Stimulated activated CD4-positive, alpha-beta T cell treated with anti-CD3 and anti-CD28 coated beads, Interleukin-2, amount 100 ng/mL, for 24 hours (primary cell): Measurements from ENCODE around the gene PAFAH2.
"Not testable (repeated sequence)": the region's sequence is repeated elsewhere in the genome, so short reads cannot be mapped to it uniquely, and the experiment has no call there.

Experiments used
- DNase-seq, 2 donors: peaks; one replicate each; pipeline ENCODE4 v3.0.0-alpha.2; 2020

Gene PAFAH2

DNA sequence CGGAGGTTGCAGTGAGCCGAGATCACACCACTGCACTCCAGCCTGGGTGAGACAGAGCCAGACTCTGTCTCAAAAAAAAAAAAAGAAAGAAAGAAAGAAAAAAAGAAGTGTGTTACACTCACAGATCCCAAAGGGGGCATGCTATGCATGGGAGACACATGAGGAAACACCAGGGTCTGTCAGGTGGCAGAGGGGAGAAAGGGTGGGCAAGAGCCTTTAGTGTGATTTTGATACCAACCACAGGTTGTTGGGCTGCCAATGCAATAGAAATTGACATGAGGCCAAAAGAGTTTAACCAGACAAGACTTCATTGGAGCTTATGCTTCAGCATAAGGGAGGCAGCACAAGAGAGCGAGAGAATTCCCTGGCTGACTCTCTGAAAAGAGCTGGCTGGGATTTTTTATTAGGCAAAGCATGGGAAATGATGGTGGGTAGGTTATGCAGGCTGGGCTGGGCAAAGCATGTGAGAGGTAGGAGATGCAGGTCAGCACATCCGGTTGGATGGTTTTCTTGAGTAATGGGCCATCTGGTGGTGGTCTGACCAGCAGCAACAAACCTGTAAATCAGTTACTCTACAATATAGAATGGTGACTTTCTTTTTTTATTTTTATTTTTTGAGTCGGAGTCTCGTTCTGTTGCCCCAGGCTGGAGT, 12.1 kb upstream of the PAFAH2 start:
- no peak for DNase-seq

DNA sequence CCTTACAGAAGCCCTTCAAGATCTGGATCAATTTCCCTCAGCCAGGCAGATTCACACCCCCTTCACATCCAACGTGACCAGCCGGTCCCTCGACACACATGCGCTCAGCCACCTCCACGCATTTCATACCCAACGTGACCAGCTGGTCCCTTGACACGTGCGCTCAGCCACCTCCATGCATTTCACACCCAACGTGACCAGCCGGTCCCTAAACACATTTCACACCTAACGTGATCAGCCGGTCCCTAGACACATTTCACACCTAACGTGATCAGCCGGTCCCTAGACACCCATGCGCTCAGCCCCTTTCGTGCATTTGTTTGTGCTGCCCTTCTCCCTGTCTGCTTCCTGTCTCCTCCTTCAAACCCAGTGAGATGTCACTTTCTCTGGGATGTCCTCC, 8.8 kb upstream of the PAFAH2 start:
- DNase-seq: no peak

DNA sequence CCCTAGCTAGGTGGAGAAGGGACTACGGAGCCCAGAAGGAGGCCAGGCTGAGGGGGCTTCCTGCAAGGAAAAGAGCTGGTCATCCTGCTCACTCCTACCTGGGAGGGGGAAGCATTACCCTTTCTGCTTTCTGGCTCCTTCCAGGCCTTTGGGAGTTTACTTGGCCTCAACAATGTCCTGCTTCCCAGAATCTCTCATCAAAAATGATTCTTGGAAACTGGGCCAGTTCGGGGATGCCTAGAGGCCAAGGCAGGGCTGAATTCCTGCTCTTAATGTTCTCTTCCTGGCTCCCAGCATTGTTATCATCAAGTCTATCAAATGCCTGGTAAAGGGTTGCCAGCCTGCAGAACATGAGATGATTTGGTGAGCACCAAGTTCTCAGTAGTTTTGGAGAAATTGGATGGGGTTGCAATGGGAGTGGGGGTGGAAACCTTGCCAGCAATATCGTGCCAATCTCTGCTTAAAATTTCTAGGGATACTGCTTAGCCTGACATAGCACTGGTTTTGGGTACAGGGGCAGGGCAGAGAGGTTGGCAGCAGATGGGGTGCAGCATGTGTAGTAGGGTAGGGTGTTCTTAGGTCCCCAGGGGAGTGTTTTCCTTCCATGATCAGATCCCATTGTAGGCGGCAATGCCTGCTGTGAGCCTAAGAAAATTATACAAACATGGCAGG, 7.7 kb upstream of the PAFAH2 start:
- no peak for DNase-seq

DNA sequence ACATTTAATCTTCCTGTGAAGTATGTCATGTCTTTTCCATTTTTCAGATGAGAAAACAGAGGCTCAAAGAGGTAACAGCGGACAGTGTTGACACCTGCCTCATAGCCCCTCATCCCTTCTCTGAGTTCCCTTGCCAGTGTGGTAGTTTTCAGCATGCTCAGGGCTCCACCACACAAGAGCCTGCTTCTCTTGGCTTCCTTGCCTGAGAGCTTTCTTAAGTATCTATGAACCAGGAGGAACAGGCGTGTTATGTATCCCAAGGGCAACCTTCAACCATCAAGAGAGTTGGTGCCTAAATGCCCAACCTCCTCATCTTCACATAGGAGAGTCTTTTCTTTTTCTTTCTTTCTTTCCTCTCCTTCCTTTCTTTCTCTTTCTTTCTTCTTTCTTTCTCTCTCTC, 5.9 kb upstream of the PAFAH2 start:
- no peak for DNase-seq

DNA sequence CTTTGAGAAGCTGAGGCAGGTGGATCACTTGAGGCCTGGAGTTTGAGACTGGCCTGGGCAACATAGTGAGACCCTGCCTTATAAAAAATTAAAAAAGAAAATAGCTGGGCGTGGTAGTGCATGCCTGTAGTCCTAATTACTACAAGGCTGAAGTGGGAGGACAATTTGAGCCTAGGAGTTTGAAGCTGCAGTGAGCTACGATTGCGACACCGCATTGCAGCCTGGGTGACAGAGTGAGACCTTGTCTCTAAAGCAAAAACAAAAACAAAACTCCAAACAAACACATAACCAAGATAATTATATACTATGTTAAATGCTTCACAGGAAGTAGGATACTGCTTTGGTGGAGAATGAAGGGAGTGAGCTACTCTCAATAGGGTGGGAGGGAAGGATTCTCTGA, 5.4 kb upstream of the PAFAH2 start:
- DNase-seq: no peak

DNA sequence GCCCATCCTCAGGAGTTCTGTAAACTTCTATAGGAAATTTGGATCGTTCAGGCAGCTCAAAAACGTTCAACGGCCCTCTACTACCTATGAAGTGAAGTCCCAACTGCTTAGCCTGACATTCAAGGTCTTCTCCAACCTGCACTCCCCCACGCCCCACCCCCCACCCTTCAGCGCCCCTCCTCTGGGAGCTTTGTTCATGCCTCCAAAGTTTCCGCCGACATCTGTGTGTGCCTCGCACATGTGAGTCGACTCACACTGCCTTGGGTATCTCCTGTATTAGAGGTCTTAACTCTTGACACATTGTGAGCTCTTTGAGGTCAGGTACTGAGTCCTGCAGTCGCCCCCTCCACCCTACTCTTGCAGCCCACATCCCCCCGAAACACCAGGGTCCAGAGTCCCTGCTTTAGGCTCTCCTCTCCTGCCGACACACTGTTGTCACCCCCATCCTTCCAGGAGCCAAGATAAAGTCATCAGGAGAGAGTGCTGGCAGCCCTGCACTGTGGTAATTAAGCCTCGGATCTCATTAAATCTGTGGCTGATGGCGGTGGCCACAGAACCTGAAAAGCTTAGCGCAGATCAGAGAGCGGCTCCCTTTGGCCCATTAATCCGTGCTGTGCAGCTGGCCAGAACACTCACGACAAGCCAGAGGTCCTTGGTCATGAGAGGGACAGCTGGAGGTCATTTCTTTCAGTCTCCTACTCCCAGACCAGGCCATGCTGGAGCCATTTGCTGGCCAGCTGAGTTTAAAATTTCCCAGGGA, 1.4 kb upstream of the PAFAH2 start:
- DNase-seq: no peak

DNA sequence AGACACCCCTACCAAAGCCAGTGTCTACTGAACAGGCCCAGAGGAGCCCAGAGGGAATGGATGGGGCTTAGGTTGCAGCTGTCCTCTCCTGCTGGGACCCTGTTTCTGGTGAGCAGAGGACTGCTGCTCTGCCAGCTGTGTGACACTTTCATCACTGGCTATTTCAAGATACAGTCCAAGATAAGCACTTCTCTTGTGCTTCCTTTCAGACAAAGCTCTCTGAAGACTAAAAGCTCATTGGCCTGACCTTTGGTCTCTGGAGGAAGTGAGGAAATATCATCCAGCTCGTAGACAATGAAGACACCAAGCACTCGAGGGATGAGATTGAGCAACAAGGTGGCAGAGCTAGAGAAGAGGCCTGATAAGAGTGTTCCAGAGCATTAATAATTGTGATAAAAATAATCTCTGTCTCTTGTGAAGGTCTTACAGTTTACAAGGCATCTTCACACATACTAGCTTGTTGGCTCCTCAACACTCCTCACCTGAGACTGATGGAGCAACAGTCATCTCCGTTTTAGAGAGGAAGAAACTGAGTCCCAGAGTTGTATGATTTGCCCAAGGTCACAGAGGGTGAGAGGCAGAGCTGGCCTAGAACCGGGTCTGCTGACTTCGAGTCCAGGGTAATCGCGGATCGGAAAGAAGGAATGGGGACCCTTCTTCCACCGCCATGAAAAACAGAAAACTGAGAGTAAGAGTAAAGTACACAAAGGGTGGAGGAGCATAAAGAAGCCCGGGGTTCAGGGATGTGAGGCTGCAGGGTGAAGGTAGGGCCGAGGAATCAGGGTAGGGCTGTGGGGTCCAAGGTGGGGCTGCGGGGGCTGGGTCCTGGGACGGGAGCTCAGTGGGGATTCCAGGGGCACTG, 666 bp downstream of the PAFAH2 start:
- DNase-seq: no peak

DNA sequence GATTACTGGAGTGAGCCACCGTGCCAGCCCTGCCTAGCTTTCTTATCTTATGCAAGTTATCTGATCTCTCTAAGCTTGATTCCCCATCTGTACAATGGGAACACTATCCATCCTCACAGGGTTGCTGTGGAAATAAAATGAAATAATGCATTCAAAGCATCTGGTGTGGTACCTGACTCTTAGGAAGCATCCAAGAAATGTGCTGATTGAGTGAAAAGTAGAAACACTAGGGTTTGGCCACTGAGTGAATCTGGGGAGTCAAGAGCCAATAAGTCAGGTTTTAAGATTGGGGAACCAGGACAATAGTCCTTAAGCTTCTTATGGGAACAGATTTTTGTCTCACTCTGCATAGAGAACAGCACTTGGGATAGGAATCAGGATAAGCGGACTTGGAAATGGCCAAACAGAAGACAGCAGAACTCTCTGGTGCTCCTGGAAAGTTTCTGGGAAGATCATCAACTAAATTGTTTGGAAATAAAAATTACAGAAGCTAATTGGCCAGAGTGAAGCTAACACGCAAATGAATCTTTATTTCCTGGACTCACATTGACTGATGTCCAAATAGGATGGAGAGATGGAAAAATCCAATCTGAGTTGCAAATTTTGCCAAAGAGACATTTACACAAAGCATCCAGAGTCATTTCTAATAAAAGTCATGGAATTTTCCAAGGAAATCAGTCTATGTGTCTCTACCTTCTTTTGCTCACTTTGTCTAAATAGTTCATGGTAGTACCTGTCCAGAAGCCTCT, 3.3 kb downstream of the PAFAH2 start:
- no peak for DNase-seq

DNA sequence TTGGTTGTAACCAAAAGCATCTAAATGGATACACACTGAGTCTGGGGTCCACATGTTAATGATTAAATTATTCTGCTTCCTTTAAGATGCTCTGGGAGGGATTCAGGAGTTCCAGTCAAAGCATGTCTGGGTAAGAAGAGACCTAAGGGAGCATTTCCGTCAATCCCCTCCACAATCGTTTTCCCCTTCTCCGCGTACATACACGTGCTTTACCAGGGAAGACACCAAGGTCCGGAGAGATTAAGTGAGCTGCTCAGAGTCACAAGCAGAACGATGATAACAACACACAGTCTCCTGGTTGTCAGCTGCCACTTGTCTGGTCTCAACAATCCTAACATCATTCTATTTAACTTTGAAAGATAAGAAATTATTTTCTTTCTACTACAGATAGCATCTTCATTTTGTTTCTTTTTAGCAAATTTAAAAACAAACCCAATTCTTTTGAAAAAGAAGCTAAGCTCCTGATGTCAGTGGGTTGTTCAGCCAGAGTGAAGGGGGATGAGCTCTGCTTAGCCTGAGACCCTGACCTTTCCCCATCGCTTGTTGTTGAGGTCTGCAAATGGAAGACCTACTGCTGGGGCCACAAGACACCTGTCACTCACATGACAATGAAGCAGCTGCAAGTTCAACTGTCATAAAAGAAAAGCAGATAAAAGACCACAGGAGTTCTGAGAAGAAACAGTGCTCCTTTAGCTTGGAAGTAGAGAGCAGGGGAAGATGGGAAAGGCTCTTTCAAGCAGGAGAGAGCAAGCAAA, 4.5 kb downstream of the PAFAH2 start:
- no peak for DNase-seq

DNA sequence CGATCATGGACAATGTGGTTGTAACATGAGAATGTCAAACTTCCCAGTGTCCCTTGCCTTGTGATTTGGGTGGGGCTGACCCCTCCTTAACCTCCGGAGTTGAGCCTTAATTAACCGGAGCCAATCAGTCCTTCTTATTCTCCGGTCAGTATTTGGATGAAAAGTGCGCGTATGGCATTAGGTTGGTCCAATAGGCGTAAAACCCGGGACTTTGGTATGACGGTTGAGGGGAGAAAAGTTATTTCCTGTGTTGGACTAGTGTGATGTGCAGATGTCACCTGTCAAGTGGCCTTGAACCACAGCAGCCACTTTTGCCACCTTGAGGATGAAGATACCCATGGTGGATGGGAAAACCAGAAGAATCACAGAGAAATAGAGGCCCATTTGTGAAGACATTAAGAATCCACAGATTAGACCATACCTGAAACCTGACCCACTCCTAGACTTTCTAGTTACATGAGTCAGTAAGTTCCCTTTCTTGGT, 5.1 kb downstream of the PAFAH2 start:
- no peak for DNase-seq

DNA sequence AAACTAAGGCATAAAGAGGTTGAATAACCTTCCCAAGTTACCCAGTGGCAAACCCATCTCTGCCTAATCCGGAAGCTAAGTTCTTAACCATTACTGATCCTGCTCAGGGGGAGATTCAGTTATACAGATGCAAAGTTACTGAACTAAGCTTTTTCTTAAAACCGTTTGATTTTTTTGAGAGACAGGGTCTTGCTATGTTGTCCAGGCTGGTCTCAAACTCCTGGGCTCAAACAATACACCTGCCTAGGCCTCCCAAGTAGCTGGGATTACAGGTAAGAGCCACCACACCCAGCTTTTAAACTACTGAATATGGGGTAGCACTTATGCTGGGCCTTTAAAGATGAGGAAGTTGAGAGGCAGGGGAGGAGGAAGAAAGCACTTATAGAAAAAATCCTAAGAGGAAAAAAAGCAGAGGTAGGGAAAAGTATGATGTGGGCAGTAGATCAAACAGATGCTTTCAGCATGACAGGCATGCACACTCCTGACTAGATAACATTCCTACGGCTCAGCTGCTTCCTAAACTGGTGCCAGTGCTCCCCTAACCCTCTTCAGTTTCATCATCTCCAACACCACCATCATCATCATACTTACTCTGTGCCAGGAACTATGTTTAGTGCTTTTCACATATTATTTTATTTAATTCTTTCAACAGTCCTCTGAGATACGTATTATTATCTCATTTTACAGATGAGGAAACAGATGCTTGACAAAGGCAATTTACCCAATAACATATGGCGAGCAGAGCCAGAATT, 5.8 kb downstream of the PAFAH2 start:
- DNase-seq: no peak

DNA sequence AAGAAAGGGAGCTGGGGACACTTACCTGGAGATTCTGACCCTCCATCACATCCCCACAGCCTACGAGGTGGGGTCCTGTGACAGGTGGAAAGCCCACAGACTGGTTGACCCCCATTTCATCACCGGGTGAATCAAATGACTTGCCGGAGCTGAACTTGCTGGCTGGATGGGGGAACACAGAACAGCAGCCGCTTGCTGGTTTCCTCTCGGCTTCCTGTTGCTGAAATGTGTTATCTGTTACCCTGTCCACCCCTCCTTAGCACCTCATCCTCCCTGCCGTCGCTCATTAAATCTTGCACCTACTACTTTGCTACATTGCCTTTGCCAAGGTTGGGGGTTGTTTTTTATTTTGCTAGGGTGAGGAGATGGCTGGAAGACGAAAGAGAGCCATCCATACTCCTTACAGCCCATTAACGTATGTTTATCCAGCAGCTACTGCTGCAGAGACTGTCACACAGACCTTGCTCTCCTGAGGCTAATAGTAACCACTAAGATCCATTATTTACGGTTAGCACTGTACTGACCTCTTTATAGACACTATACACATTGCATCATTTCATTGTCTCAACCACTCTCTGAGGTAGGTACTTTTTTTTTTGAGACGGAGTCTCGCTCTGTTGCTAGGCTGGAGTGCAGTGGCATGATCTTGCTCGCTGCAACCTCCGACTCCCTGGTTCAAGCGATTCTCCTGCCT, 7.0 kb downstream of the PAFAH2 start:
- DNase-seq: peak; percentile 37 to 40

DNA sequence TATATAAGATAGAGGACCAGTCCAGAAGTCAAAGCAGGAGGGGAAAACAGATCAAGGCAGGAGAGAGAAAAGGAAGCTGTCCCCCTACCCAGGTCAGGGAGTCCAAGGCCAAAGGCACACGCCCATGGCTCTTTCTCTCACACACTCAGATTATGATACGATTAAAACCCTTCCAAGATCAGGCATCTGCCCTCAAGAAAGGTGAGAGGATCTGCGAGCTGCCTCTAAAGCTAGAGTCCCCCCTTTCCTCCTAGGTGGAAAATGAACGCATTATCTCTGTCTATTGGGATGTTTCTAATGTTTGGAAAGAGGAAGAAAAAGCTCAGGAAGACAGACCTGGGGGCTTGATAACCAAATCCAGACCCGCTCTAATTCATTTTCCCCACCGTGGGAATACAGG, 7.6 kb downstream of the PAFAH2 start:
- no peak for DNase-seq

DNA sequence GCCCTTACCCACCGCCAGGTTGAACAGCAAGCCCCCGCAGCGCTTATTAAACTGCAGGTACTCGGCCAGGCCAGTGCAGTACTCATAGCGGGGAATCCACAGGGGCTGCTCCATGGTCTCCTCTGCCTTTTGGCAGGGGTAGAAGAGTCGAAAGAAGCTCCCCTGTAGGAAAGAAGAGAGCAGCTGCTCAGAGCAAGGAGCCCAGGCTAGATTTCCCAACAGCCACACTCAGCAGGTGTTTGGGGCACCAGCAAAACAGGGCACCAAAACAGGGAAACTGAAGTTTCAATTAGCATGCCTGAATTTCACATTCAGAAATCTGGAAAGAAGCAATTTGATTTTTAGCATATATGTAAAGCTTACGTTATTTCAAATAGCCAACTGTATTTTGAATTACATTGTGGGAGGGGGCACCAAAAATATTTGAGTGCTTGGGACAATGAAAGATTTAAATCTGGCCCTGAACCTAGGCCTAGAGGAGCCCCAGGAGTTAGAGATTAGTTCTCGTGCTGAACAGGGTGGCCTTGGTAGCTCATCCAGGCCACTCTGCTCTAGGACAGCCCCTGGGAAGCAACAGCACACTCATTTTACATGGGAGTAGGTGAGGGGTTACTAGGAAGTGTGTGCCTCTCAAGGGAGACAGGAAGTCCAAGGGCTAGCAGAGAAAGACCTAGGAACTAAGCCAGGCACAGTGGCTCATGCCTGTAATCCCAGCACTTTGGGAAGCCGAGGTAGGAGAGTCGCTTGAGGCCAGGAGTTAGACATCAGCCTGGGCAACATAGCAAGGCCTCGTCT, 8.2 kb downstream of the PAFAH2 start:
- no peak for DNase-seq

DNA sequence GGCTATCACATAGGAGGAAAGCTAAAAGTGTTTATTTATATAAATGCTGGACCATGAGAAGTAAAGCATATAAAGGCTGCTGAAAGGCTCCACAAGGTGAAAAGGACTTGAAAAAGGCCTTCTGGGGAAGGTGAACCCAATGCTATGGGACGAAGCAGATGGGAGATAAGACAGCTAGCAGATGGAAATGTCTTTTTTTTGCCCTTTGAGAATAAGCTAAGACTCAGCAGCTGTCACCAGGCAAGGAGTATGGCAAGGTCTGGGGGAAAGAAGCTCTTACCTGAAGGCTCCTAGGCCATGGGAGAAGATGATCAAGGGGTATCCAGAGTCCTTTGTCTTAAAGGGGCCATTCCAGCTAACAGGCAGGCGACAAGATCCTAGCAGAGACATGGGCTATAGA, 9.9 kb downstream of the PAFAH2 start:
- DNase-seq: no peak

DNA sequence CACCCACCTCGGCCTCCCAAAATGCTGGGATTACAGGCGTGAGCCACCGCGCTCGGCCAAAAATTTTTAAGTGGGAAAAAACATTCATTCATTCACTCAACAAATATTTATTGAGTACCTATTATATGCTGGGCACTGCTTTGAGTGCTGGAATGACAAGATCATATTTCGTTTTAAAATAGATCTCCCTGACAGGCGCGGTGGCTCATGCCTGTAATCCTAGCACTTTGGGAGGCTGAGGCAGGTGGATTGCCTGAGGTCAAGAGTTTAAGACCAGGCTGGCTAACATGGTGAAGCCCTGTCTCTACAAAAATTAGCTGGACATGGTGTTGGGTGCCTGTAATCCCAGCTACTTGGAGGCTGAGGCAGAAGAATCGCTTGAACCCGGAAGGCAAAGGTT, 11.1 kb downstream of the PAFAH2 start:
- DNase-seq: not testable (repeated sequence)

DNA sequence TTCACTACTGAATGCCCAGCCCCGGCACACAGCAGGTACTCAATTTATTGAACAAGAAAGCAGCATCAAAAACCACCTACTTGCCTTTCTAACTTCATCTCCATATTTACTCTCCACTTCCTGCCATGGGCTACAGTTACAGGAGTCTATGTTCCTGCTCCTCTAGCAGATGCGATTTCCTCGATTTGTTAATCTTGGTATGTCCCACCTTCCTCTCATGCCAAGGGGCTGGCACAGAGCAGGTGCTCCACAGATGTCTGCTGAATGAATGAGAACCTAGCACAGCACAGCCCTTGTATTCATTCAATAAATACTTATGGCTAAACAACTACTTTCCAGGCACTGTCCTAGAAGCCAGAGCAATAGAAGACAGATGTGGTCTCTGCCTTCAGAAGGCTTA, 12.2 kb downstream of the PAFAH2 start:
- no peak for DNase-seq

DNA sequence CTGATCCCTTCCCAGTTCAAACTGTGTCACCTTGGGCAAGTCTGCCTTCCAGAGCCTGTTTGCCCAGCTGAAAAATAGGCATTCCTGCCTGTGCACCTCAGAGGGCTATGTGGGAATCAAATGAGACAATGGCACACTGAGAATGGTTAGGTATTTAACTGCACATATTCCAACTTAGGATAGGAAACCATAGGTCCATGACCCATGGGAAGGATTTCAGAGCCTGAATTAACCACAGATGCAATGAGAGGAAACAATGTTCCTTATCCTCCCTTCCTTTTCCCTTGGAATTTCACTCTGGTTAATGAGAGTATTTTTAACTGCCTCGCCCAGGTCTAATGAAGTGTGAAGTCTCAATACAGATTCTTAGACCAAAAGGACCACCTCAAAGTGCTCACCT, 12.7 kb downstream of the PAFAH2 start:
- DNase-seq: no peak

DNA sequence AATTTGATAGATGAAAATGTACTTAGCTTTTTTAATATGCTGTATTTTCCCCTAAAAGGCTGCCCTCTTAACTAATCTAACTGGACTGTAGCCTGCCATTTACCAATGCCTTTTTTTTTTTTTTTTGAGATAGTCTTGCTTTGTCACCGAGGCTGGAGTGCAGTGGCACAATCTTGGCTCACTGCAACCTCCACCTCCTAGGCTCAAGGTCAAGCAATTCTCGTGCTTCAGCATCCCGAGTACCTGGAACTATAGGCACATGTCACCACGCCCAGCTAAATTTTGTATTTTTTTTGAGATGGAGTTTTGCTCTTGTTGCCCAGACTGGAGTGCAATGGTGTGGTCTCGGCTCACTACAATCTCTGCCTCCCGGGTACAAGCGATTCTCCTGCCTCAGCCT, 18.7 kb downstream of the PAFAH2 start:
- DNase-seq: no peak
